ENCODE measurements around the gene LCAT.
A peak's percentile ranks its signal among the peaks of the same experiment; 100 is the strongest.

Gene LCAT

DNA sequence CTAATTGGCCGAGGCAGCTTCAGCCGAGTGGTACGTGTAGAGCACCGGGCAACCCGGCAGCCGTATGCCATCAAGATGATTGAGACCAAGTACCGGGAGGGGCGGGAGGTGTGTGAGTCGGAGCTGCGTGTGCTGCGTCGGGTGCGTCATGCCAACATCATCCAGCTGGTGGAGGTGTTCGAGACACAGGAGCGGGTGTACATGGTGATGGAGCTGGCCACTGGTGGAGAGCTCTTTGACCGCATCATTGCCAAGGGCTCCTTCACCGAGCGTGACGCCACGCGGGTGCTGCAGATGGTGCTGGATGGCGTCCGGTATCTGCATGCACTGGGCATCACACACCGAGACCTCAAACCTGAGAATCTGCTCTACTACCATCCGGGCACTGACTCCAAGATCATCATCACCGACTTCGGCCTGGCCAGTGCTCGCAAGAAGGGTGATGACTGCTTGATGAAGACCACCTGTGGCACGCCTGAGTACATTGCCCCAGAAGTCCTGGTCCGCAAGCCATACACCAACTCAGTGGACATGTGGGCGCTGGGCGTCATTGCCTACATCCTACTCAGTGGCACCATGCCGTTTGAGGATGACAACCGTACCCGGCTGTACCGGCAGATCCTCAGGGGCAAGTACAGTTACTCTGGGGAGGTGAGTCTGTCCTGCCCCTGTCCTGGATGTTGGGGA lies 34.7 kb downstream of the LCAT start:
- DNase-seq = no peak

DNA sequence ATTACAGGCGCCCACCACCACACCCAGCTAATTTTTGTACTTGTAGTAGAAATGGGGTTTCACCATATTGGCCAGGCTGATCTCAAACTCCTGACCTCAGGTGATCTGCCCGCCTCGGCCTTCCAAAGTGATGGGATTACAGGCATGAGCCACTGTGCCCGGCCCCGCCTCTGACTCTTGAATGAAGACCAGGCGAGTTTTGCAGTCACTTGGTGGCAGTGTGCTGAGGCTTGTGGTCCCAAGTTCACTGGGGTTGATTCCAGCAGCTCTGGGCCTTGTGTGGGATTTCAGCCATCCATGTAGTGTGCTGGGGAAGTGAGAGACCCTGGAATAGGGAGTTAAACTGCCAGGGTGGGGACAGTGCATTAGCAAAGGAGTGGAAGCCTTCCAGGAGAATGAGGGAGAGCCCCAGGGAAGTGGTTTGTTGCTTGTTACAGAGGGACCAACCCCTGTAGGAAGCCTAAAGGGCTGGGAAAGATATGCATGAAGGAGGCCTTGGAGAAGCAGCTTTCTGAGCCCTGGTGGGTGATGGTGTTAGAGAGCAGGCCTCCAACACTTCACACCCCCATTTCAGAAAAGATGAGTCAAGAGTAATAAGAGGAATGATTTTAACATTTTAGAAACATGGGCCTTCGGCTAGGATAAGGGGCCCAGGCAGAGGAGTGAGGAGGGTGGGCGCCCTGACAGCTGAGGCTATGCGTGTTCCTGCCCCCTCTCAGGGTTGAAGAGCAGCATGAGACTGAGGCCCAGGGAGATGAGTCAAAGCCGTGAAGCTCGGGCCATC lies 36.3 kb downstream of the LCAT start:
- no peak for DNase-seq

DNA sequence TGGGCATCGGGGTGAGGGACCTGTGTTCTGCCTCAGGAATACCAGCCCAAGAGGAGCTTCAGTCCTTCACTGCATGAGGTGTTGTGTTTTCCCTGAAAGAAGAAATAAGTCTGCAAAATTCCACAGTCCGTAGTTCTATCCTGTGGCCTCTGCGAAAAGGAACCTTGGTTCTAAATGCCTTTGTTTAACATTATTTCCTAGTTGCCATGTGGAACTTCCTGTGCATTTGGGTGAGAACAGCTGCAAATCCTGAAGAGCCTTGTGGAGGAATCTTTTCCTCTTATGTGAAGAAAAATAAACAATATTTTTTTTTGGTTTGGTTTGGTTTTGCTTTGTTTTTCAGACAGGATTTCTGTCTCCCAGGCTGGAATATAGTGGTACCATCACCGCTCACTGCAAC lies 41.1 kb downstream of the LCAT start:
- no peak for DNase-seq

DNA sequence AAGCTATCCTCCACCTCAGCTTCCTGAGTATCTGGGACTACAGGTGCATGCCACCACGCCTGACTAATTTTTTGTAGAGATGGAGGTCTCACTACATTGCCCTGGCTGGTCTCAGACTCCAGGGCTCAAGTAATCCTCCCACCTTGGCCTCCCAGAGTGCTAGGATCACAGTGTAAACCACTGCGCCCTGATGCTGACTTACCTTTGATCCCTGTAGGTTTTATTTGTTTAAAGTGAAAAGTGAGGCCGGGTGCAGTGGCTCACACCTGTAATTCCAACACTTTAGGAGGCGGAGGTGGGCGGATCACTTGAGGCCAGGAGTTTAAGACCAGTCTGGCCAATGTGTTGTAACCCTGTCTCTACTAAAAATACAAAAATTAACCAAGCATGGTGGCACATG lies 42.2 kb downstream of the LCAT start:
- DNase-seq = no peak

DNA sequence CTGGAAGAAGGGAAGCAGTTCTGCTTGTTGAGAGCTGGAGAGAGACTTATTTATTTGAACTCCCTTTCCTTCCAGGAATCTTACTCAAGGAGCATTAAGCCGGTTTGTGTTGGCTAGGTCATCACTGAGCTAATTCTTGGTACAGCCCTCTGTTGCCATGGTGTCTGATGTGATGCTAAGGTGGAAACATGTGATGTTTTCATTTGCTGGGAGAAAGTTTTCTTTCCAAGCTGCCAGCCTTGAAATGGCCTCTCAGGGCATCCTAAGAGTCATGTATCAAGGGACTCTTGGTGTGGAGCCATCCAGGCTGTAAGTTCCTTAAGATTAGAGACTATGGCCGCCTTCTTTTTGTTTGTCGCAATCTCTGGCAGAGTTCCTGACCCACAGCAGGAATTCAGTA lies 46.7 kb downstream of the LCAT start:
- DNase-seq = no peak

DNA sequence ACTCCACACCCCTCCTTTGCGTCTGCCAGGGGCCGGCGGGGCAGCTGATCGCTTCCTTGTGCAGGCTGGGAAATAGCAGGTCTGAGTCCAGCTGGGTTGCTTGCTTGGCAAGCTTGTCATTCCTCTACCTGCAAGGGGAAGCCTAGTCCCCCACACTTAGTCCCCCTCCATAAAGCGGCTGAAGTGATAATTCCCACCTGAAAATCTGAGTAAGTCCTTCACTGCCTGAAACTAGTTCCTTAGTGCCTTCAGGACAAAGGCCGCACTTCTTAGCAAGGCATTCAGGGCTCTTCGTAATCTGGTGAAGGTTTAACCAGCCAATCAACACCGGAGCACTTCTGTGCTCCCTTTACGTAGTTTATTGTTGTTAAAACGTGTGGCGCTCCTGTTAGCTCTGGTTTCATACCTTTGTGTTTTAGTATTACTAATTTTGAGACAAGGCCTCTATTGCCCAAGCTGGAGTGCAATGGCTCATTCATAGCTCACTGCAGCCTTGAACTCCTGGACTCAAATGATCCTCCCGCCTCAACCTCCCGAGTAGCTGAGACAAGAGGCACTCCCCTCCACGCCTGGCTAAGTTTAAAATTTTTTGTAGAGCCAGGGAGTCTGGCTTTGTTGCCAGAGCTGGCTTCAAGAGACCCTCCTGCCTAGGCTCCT lies 50.0 kb downstream of the LCAT start:
- DNase-seq = no peak

DNA sequence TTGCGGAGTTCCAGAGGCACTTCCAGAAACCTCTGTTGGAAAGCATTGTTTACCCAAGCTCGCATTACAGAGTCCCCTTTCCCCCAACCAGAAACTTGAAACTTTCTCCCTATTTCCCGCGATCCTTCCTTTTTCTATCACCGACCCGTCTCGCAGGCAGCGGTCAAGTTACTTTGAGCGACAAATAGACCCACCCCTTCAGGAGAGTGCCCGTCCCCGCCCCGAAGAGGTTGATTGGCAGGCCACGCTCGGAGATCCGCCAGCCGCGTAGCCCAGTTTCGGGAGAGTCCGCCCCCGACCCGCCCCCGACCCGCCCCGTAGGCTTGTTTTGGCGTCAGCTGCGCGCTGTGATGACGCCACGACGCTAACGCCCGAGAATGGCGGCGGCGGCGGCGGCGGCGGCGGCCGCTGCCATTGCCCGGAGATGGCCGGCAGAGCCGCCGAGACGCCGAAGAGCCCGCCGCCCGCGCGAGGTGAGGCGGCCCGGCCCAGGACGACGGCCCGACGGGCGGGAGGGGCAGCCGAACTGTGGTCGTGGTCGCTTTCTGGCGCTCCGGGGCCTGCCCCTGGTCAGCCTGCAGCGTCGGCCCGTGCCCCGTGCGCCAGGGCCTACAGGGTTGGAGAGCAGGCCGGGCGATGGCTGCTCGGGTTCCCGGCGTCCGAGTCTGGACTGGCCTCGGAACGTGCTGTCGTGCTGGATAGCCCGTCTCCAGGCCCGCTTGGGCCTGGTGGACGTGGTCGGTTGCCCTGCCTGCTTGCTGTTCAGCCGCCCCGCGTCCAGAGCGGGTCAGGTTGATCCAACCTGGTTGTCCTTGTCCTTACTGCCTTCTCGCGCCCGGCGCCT lies 50.8 kb downstream of the LCAT start, which contains the start of gene PSKH1:
Gene PSKH1 (plus strand): TSS at position 356 of the 844 bp plus-strand sequence. CDS start 15,496 bp downstream, outside the sequence.
- peak; percentile 85 for DNase-seq

DNA sequence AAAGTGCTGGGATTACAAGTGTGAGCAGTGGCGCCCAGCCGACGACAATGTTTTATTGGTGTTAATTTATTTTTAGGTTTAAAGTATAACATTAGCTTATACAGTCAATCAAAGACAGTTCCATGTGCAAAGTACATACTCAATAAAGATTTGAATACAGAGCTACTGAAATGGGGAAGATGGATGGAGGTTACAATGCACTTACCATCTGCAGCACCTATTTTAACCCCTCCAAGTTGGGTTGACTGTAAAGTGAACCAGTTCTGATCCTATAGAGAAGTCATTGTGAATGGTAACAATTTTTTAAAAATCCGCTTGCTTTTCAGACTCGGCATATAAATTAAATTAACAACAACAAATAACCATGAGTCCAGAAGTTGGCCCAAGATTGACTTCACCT lies 51.5 kb downstream of the LCAT start:
- DNase-seq = no peak

Data from NCI-H524 treated with DMSO at 0.1 percent for 48 hours (cell line).